Measurements from ENCODE around the gene EPN2.

DNA sequence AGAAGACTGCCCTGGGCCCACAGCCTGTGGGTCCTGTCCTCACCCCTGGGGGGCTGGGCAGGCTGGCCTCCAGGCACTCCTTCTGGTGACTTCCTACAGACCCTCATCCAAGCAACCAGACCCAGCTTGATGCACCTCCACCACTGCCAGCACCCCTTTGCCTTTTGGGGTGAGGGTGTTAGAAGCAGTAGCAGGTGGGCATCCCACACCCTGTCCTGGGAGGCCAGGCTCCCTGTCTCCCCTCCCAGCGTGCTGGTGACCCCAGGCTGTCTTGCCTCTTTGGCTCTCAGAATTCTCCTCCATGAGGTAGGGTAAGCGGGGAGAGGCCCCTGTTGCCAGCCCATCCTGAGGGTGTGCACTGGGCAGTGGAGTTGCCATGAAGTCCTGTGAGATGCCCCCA is 92.0 kb downstream of the EPN2 start:
- TF ChIP-seq FOXA1 (IDR thresholded peaks at IDR 0.05) (no peak), SP1 (IDR thresholded peaks at IDR 0.05) (no peak), L3MBTL2 (conservative IDR thresholded peaks at IDR 0.05) (no peak), HDGF (IDR thresholded peaks at IDR 0.05; ENCODE audit: borderline replicate concordance) (no peak), SUZ12 (IDR thresholded peaks at IDR 0.05) (no peak), ARNT (IDR thresholded peaks at IDR 0.05) (no peak), ZNF384 (IDR thresholded peaks at IDR 0.05) (no peak), FOXK2 (IDR thresholded peaks at IDR 0.05) (no peak), NFRKB (IDR thresholded peaks at IDR 0.05) (no peak), ELF4 (IDR thresholded peaks at IDR 0.05) (no peak)
